GM12874 (cell line): ENCODE measurements around the gene PAK5.

ENCODE experiments used
- CTCF ChIP-seq: IDR thresholded peaks from 2 replicates; pipeline ENCODE4 v1.5.1; 2011; ENCODE audit warnings: low read depth, mild to moderate bottlenecking, control low read depth, low read length, moderate library complexity; ENCODE audit not compliant: insufficient read depth

Gene PAK5

DNA sequence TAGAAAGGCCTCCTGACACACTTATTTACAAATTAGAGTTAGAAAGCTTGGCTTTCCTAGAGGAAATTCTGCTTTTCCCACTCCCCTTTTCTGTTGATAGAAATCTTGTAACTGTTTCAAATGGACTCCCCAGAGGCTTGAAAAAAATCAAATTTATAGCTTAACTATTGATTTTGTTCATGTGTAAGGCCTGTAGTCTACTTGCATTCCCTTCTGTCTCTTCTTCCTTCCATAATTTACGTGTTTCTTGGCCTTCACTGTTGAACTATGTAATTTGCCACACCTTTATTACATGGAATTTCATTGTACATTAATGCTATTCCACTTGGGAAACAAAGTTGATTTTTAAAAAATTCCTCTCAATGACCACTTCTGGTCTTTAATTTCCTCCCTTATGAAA, 243.1 kb downstream of the PAK5 start:
- no peak for TF ChIP-seq CTCF

- TF ChIP-seq CTCF = no peak
Measured at GRCh38 chr20:9594284-9594875, 244.5 kb downstream of the PAK5 start.

GRCh38 chr20:9592419-9592818, 246.5 kb downstream of the PAK5 start:
- TF ChIP-seq CTCF = no peak

DNA sequence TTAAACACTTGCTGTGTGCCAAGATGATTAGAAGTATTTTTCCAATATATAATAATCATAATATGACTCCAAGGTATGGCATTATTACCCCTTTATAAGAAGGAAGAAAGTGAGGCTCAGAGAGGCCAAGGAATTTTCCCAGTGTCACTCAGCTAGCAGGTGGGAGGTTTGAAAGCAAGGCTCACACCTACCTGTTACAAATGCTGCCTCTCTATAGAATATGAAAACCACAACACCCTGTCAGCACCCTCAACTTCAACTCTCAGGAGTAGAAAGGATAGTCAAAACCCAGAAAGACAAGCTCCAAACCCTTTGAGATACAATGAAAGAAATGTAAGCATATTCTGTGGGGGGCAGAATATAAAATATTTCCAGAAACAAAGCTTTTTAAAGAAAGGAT, 247.8 kb downstream of the PAK5 start:
- TF ChIP-seq CTCF = no peak

GRCh38 chr20:9590189-9590588, 248.7 kb downstream of the PAK5 start:
- no peak for TF ChIP-seq CTCF

- TF ChIP-seq CTCF = no peak
Measured at GRCh38 chr20:9588706-9589105, 250.2 kb downstream of the PAK5 start.

GRCh38 chr20:9583151-9583550, 255.7 kb downstream of the PAK5 start:
- TF ChIP-seq CTCF = no peak

- TF ChIP-seq CTCF = no peak
Measured at GRCh38 chr20:9582137-9582536, 256.7 kb downstream of the PAK5 start.
